ENCODE results near the gene SMIM41. TPM values are rescaled to one million over a fixed set of nuclear protein-coding genes. Genes with fewer than 3 reads are reported as not detected.

SMIM41 gene
- total RNA-seq, 1 experiment from 2014 or later, result not detected

Other genes with a start within 250 kb of the SMIM41 start
- not detected in 2 replicates for gene FIGNL2, start 231.0 kb upstream of the SMIM41 start, total RNA-seq (2014; rRNA removed; shearing (Covaris generic))
- not detected in 2 replicates for gene ANKRD33, start 191.6 kb upstream of the SMIM41 start, total RNA-seq (2014; rRNA removed; shearing (Covaris generic))
- not detected in 2 replicates for gene ACVRL1, start 172.2 kb upstream of the SMIM41 start, total RNA-seq (2014; rRNA removed; shearing (Covaris generic))
- gene ACVR1B, start 128.0 kb upstream of the SMIM41 start, total RNA-seq (2014; rRNA removed; shearing (Covaris generic)), result 10.6 and 14.2 TPM in 2 replicates
- 0.05 TPM in 1 of 2 replicates, not detected in the other for gene TAMALIN, start 72.8 kb upstream of the SMIM41 start, total RNA-seq (2014; rRNA removed; shearing (Covaris generic))
- 49.6 and 61.2 TPM in 2 replicates for gene NR4A1, start 28.3 kb upstream of the SMIM41 start, total RNA-seq (2014; rRNA removed; shearing (Covaris generic))
- gene ATG101, start 9.7 kb upstream of the SMIM41 start, total RNA-seq (2014; rRNA removed; shearing (Covaris generic)), result 105 and 114 TPM in 2 replicates
- gene KRT80, start 112.3 kb downstream of the SMIM41 start, total RNA-seq (2014; rRNA removed; shearing (Covaris generic)), result 24.7 and 27.0 TPM in 2 replicates
- 3.8 and 11.9 TPM in 2 replicates for gene KRT7, start 153.5 kb downstream of the SMIM41 start, total RNA-seq (2014; rRNA removed; shearing (Covaris generic))
- 0.13 and 0.81 TPM in 2 replicates for gene KRT86, start 194.9 kb downstream of the SMIM41 start, total RNA-seq (2014; rRNA removed; shearing (Covaris generic))
- 0.21 TPM in 1 of 2 replicates, not detected in the other for gene KRT81, start 211.8 kb downstream of the SMIM41 start, total RNA-seq (2014; rRNA removed; shearing (Covaris generic))
- 0.10 and 0.94 TPM in 2 replicates for gene KRT83, start 241.7 kb downstream of the SMIM41 start, total RNA-seq (2014; rRNA removed; shearing (Covaris generic))

Measured in HT-29 (cell line).